GM04503 (cell line): ENCODE results near the gene PRR33.

ENCODE experiments used
- DNase-seq: peaks from one replicate; pipeline ENCODE4 v3.0.0-alpha.2; 2012; ENCODE audit warnings: low read depth

Gene PRR33

GRCh38 chr11:1927848-1928469, 36.3 kb upstream of the PRR33 start:
- no peak for DNase-seq

- no peak for DNase-seq
These were observed 35.5 kb upstream of the PRR33 start for GRCh38 chr11:1927026-1927847.

DNA sequence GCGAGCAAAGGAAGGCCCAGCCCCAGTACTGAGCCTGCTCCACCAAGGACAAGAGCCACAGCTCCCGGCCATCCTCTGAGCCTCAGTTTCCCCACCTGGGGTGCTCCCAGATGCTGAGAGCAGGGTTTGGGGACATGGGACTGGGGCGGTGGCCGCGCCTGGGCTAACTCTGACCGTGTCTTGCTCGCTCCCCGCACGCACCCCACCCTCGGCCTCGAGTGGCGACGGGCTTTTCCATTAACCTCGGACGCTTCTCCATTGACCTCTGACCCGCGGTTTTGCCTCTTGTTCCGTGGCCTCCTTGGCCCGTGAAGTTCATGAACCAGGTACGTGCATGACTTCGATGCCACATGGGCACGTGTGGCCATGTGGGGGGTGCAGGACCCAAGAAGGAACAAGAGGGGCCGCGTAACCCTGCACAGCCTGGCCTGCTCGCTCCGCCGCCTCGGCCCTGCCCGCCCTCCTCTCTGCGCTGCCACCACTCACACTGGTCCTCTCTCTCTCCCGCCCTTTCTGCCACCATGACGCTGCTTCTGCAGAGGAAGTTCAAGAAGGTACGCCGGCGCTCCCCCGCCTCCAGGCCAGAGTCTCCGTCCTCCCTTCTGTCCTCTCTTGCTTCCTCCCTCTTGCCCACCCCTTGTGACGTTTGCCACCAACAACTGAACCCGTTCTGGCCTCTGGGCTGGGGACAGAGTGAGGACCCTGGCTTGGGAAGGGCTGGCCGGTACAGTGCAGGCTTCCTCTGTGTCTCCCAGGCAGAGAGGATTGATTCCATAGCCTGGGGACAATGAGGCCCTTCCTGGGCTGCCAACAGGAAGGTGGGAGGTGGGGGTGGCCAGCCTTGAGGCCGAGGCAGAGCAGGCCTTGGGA, 34.7 kb upstream of the PRR33 start:
- DNase-seq, result no peak

DNA sequence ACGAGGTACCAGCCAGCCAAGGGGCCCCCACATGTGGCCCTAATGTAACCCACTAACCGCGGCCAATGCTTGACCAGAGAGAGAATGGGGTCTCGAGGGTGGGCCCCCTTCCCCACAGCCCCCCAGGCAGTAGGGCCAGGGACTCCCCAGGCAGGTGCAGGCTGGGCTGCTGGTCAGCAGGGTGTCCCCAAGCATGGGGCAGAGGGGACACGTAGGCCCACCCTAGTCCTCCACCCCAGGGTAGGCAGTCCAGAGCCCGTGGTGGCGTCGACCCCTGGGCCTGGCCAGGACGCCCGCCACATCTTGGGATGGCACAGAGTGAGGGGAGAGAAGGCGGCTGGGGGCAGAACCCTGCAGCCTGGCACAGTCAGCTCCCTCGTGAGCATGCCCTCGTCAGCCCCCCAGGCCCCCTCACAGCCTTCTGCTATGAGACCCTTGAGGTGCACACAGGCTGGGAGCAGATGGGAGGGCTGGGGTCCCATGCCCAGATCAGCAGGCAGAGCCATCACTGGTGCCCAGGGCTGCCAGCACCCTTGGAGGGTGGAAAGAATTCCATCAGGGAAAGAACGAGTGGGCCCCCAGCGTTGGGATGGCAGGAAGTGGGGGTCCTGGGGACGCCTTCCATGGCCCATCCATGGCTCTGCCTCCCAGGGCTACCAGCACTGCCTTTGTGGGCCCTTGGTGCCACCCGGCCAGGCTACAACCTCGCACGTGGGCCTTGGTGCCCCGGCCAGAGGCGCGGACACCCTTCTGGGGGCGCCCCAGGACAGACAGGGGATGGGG, 33.9 kb upstream of the PRR33 start:
- no peak for DNase-seq

- DNase-seq, result no peak
These were observed 33.1 kb upstream of the PRR33 start for GRCh38 chr11:1924646-1925372.

GRCh38 chr11:1924181-1924580, 32.5 kb upstream of the PRR33 start:
- no peak for DNase-seq

- DNase-seq, result no peak
These were observed 31.7 kb upstream of the PRR33 start for GRCh38 chr11:1923201-1923956.

- no peak for DNase-seq
These were observed 30.9 kb upstream of the PRR33 start for GRCh38 chr11:1922481-1923081.

GRCh38 chr11:1921574-1922141, 30.0 kb upstream of the PRR33 start:
- DNase-seq, result no peak

GRCh38 chr11:1920909-1921573, 29.3 kb upstream of the PRR33 start:
- DNase-seq, result no peak

GRCh38 chr11:1920128-1920908, 28.6 kb upstream of the PRR33 start:
- no peak for DNase-seq

DNA sequence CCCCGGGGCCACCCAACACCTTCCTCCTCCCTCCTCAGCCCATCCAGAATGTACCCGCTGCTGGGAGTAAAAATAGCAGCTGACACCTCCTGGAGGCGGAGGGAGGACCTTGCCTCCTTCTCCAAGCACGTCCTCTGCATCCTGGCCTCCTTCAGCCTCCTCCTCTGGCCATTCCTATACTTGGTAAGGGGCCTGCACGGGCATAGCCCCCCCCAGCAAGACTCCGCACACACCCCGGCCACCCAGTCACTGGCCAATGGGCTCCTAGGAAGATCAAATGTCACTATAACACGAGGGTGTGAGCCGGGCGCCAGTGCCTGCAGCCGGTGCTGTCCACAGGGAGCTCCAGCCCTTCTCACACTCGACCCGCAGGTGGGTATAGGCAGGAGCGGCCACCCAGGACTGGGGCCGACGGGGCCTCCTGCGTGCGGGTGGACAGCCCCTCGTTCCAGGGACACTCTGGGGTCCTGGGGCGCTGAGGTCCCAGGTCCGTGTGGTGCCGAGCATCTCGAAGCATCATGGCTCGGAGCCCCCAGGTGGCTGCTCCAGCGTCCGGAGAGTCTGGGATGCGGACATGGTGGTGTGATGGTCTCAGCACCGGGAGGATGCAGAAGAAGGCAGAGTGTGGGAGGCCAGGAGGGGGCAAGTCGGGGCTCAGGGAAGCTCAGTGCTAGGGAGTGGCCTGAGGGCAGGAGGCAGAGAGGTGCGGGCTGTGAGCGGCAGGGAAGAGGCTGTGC, 27.9 kb upstream of the PRR33 start, which contains the start of gene TNNT3:
TSS of gene TNNT3 (plus strand) at position 313 of the 737 bp plus-strand sequence. CDS start 3,172 bp downstream, outside the sequence.
- DNase-seq, result no peak

DNA sequence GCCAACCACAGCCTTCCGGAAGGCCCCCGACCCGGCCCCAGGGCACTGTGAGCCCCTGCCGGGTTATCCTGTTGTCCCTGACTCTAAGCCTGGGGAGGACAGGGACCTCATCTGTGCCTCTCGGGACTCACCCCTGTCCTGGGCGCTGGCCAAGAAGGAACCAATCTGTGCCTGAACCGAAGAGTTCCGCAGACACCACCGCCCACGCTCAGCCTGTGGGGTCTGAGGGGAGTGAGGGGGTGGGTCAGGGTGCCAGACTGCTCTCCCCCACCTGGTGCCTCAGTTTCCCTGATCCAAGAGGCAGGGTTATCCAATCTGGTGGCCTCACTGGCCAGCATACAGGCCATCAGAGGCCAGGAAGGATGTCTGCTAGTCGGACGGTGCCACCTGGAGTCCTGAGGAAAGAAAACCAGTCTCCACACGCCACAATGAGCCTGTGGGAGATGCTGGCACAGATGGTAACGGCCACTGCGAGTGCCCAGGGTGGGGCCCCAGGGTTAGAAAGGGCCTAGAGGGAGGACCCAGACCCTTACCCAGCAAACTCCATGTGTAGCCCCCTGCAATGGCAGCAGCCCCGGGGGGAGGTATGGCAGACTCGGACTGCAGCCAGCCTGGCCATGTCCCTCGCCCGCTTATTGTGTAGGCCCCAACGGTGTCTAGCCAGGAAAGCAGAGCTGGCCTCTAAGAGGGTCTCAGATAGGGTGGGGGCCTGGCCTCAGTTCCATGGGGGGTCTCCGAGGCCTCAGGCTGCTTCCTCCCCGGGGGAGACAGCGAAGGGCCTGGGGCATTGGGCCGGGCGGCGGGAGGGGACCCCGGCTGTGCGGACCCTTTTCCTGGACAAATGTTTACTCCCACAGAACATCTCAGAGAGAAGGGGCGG, 27.0 kb upstream of the PRR33 start:
- no peak for DNase-seq

DNA sequence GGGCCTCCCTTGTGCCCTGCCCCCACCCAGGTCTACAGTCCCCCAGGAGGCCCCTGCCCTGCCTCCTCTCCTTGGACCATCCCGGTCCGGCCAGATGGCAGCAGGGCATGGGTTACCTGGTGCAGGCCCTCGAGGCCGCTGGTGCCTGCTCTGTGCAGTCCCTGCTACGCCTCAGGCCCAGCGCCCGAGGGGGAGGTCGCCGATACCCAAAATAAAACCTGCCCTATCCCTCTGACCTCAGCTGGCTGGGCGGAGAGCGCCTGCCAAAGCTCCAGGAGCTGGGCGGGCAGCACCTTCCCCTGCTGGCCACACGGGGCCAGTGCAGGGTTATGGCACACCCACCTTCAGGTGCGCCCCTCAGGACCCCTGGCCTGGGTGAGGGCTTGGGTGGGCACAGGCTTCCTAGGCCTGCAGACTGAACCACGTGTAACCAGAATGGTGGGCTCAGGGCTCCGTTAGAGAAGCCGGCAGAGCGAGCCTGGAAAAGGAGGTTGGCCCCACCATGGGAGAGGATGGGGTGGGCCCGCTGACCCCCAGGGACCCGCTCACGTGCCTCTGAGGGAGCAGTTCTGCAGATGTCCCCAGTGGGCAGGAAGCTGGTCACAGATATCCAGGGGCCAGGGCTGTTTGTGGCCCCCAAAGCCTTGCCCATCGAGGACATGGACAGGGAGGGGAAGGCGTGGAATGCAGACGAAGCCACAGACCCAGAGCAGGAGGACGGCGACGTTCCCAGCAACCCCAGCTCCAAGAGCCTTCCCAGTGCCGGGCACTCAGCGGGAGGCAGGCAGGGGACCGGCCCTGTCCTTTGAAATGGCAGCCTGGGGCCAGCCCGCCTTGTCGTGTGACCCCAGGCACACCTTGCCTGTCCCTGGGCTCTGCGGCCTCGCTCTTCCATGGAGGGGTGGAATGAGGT, 26.1 kb upstream of the PRR33 start:
- DNase-seq, result no peak

GRCh38 chr11:1916986-1917522, 25.4 kb upstream of the PRR33 start:
- no peak for DNase-seq
